HUES6 (cell line): ENCODE data around the gene FAM174B.

Experiments used
- H3K27ac ChIP-seq: 2 replicates; pipeline ENCODE4 v1.7.0; 2013; ENCODE audit warnings: low read depth, mild to moderate bottlenecking, low read length, inconsistent platforms
- H3K27me3 ChIP-seq: 2 replicates; pipeline ENCODE4 v1.6.1; 2013; ENCODE audit warnings: low read length; ENCODE audit not compliant: control insufficient read depth, insufficient read depth
- H3K36me3 ChIP-seq: 2 replicates; pipeline ENCODE4 v1.6.1; 2013; ENCODE audit warnings: low read length; ENCODE audit not compliant: control insufficient read depth, insufficient read depth
- H3K4me1 ChIP-seq: 2 replicates; pipeline ENCODE4 v1.6.1; 2013; ENCODE audit warnings: low read length; ENCODE audit not compliant: control insufficient read depth, insufficient read depth
- H3K4me3 ChIP-seq: 2 replicates; pipeline ENCODE4 v1.5.1; 2013; ENCODE audit warnings: low read depth, low read length
- H3K9ac ChIP-seq: one replicate; pipeline ENCODE4 v1.6.1; 2013; ENCODE audit warnings: mild to moderate bottlenecking, low read length
- H3K9me3 ChIP-seq: 2 replicates; pipeline ENCODE4 v1.6.1; 2013; ENCODE audit warnings: low read depth, low read length; ENCODE audit not compliant: control insufficient read depth, insufficient read depth

Gene FAM174B

GRCh38 chr15:92643849-92644815 is 11.4 kb downstream of the FAM174B start:
- Histone ChIP-seq H3K9me3 (peaks cover 4% of the 10 kb centered on the region; the same call in 1 of the 2 replicates), H3K36me3 (peaks cover 3% of the 10 kb centered on the region; the same call in 1 of the 2 replicates), H3K4me3 (no peak overlapping the region), H3K27me3 (no peaks in the 10 kb centered on the region), H3K4me1 (peaks cover 52% of the 10 kb centered on the region), H3K9ac (no peak overlapping the region), H3K27ac (no peak overlapping the region)

GRCh38 chr15:92638709-92639365 is 16.7 kb downstream of the FAM174B start:
- no peak overlapping the region for H3K9ac ChIP-seq
- no peak overlapping the region for H3K4me3 ChIP-seq
- peaks cover 3% of the 10 kb centered on the region; the same call in 1 of the 2 replicates for H3K36me3 ChIP-seq
- H3K4me1 ChIP-seq, result peaks cover 50% of the 10 kb centered on the region
- no peaks in the 10 kb centered on the region for H3K27me3 ChIP-seq
- no peak overlapping the region for H3K27ac ChIP-seq
- H3K9me3 ChIP-seq, result peaks cover 4% of the 10 kb centered on the region; the same call in 1 of the 2 replicates

- peaks cover 4% of the 10 kb centered on the region; the same call in 1 of the 2 replicates for H3K9me3 ChIP-seq
- H3K27me3 ChIP-seq, result no peaks in the 10 kb centered on the region
- peaks cover 48% of the 10 kb centered on the region for H3K4me1 ChIP-seq
- no peak overlapping the region for H3K4me3 ChIP-seq
- 0 out of 2 replicates have a peak overlapping the region, but pooled peaks have one; percentile 27 for H3K27ac ChIP-seq
- H3K36me3 ChIP-seq, result peaks cover 3% of the 10 kb centered on the region; the same call in 1 of the 2 replicates
- no peak overlapping the region for H3K9ac ChIP-seq
These were observed 17.3 kb downstream of the FAM174B start for GRCh38 chr15:92638291-92638708.

GRCh38 chr15:92637626-92638025 is 17.9 kb downstream of the FAM174B start:
- Histone ChIP-seq H3K9ac (no peak overlapping the region), H3K27ac (no peak overlapping the region; the same call in 1 of the 2 replicates), H3K27me3 (no peaks in the 10 kb centered on the region)

GRCh38 chr15:92636908-92637481 is 18.6 kb downstream of the FAM174B start:
- H3K27me3 ChIP-seq, result no peaks in the 10 kb centered on the region
- peaks cover 2% of the 10 kb centered on the region; the same call in 1 of the 2 replicates for H3K36me3 ChIP-seq
- no peak overlapping the region for H3K4me3 ChIP-seq
- no peaks in the 10 kb centered on the region; the same call in 1 of the 2 replicates for H3K9me3 ChIP-seq
- H3K27ac ChIP-seq, result no peak overlapping the region
- peaks cover 48% of the 10 kb centered on the region for H3K4me1 ChIP-seq
- no peak overlapping the region for H3K9ac ChIP-seq

More at GRCh38 chr15:92637626-92638025, 17.9 kb downstream of the FAM174B start:
- H3K36me3 ChIP-seq, result peaks cover 3% of the 10 kb centered on the region; the same call in 1 of the 2 replicates
- peaks cover 48% of the 10 kb centered on the region for H3K4me1 ChIP-seq
- peaks cover 2% of the 10 kb centered on the region; the same call in 1 of the 2 replicates for H3K9me3 ChIP-seq
- H3K4me3 ChIP-seq, result no peak overlapping the region

- no peaks in the 10 kb centered on the region for H3K36me3 ChIP-seq
- H3K4me3 ChIP-seq, result no peak overlapping the region
- no peaks in the 10 kb centered on the region; the same call in 1 of the 2 replicates for H3K9me3 ChIP-seq
- no peak overlapping the region for H3K9ac ChIP-seq
- no peaks in the 10 kb centered on the region for H3K27me3 ChIP-seq
- H3K4me1 ChIP-seq, result peaks cover 48% of the 10 kb centered on the region
- H3K27ac ChIP-seq, result no peak overlapping the region
These were observed 19.1 kb downstream of the FAM174B start for GRCh38 chr15:92636401-92636907.

GRCh38 chr15:92634671-92635201 is 20.8 kb downstream of the FAM174B start:
- Histone ChIP-seq H3K27me3 (no peaks in the 10 kb centered on the region), H3K4me1 (peaks cover 48% of the 10 kb centered on the region), H3K4me3 (no peak overlapping the region), H3K9me3 (no peaks in the 10 kb centered on the region; the same call in 1 of the 2 replicates), H3K36me3 (peaks cover 6% of the 10 kb centered on the region), H3K27ac (no peak overlapping the region), H3K9ac (no peak overlapping the region)

- H3K27ac ChIP-seq, result peak overlapping the region; percentile 25; the same call in 1 of the 2 replicates
- peaks cover 48% of the 10 kb centered on the region for H3K4me1 ChIP-seq
- no peaks in the 10 kb centered on the region; the same call in 1 of the 2 replicates for H3K9me3 ChIP-seq
- peaks cover 12% of the 10 kb centered on the region for H3K36me3 ChIP-seq
- H3K9ac ChIP-seq, result no peak overlapping the region
- no peaks in the 10 kb centered on the region for H3K27me3 ChIP-seq
- no peak overlapping the region for H3K4me3 ChIP-seq
These were observed 21.5 kb downstream of the FAM174B start for GRCh38 chr15:92634060-92634459.

- H3K9ac ChIP-seq, result no peak overlapping the region
- no peaks in the 10 kb centered on the region for H3K27me3 ChIP-seq
- H3K9me3 ChIP-seq, result no peaks in the 10 kb centered on the region; the same call in 1 of the 2 replicates
- no peak overlapping the region for H3K4me3 ChIP-seq
- H3K36me3 ChIP-seq, result peaks cover 16% of the 10 kb centered on the region
- no peak overlapping the region for H3K27ac ChIP-seq
- peaks cover 42% of the 10 kb centered on the region for H3K4me1 ChIP-seq
These were observed 22.2 kb downstream of the FAM174B start for GRCh38 chr15:92633418-92633817.

GRCh38 chr15:92633001-92633400 is 22.6 kb downstream of the FAM174B start:
- no peak overlapping the region for H3K9ac ChIP-seq
- no peak overlapping the region for H3K27ac ChIP-seq
- peaks cover 38% of the 10 kb centered on the region for H3K4me1 ChIP-seq
- H3K27me3 ChIP-seq, result no peaks in the 10 kb centered on the region
- no peak overlapping the region for H3K4me3 ChIP-seq
- peaks cover 18% of the 10 kb centered on the region for H3K36me3 ChIP-seq
- H3K9me3 ChIP-seq, result no peaks in the 10 kb centered on the region; the same call in 1 of the 2 replicates
